A549 (cell line): ENCODE results near the gene CATSPERZ.

ENCODE experiments used
- BHLHE40 ChIP-seq: IDR thresholded peaks from 2 replicates; pipeline ENCODE4 v1.6.1; 2012; ENCODE audit warnings: low read depth, low read length, inconsistent platforms
- CHD2 ChIP-seq: fragments of 150-350 bp; IDR thresholded peaks from 2 replicates; pipeline ENCODE4 v1.6.1; 2014; ENCODE audit warnings: low read length; ENCODE audit not compliant: partially characterized antibody
- EP300 ChIP-seq, 2 experiments: fragments of >200 bp; sonication (Bioruptor Twin); formaldehyde crosslinking; IDR thresholded peaks; 2 replicates in 1 of 2; 3 replicates in 1 of 2; pipeline ENCODE4 v1.6.1; 2016 to 2017
- MAZ ChIP-seq: fragments of 150-350 bp; IDR thresholded peaks from 2 replicates; pipeline ENCODE4 v1.6.1; 2014; ENCODE audit warnings: antibody characterized with exemption, low read depth, low read length, borderline replicate concordance
- NR3C1 ChIP-seq: fragments of >200 bp; sonication (Bioruptor Twin); formaldehyde crosslinking; IDR thresholded peaks from 3 replicates; pipeline ENCODE4 v1.6.1; 2017
- POLR2A ChIP-seq: IDR thresholded peaks from 2 replicates; pipeline ENCODE4 v1.6.1; 2012; ENCODE audit warnings: mild to moderate bottlenecking, low read length
- RAD21 ChIP-seq, 2 experiments: fragments of >200 bp in 1 of 2; sonication (Bioruptor Twin) in 1 of 2; formaldehyde crosslinking in 1 of 2; IDR thresholded peaks in 1 of 2; conservative IDR thresholded peaks in 1 of 2; 2 replicates in 1 of 2; 3 replicates in 1 of 2; pipeline ENCODE4 v1.6.1; 2012 to 2018; ENCODE audit warnings: inconsistent platforms in 1 of 2
- RCOR1 ChIP-seq: fragments of 150-350 bp; IDR thresholded peaks from 2 replicates; pipeline ENCODE4 v1.6.1; 2014; ENCODE audit warnings: antibody characterized with exemption, low read length, low read depth
- TF ChIP-seq, protein P1 (sequence below): fragments of >200 bp; sonication (Bioruptor Twin); formaldehyde crosslinking; IDR thresholded peaks from 3 replicates; pipeline ENCODE4 v1.5.1; 2016
- TF ChIP-seq, protein P2 (sequence below): fragments of 200-600 bp; sonication (generic); IDR thresholded peaks from 2 replicates; pipeline ENCODE4 v1.6.1; 2016; ENCODE audit warnings: antibody characterized with exemption, mild to moderate bottlenecking, moderate library complexity
- TF ChIP-seq, protein P3 (sequence below): fragments of 250-450 bp; sonication (Bioruptor Pico); IDR thresholded peaks from 2 replicates; pipeline ENCODE4 v1.5.0; 2021; ENCODE audit warnings: mild to moderate bottlenecking, moderate library complexity, borderline replicate concordance
- TF ChIP-seq, protein P4 (sequence below): fragments of 450-650 bp; IDR thresholded peaks from 2 replicates; pipeline ENCODE4 v1.6.1; 2014; ENCODE audit warnings: antibody characterized with exemption
- TF ChIP-seq, protein P5 (sequence below): IDR thresholded peaks from 2 replicates; pipeline ENCODE4 v1.6.1; 2012

DNA sequence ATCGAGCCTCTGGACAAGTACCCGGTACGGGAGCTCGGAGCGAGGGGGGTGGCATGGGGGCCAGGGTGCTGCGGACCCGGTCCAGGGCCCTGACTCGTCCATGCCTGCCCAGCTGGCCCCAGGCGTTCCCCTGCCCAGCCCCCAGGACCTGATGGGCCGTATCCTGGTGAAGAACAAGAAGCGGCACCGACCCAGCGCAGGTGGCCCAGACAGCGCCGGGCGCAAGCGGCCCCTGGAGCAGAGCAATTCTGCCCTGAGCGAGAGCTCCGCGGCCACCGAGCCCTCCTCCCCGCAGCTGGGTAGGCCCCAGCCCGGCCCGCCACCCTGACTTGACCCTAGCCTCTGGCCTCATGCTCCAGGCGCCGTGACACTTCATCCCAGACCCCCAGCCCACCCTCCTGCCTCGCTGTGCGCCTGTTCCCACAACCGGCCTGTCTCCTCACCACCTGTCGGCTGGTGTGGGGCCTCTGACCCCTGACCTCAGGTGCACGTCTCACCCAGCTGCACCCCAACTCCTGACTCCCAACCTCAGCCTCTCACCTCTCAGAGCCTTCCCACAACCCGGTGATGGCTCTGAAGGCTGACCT is 41.1 kb upstream of the CATSPERZ start:
- TF ChIP-seq, protein P1, sequence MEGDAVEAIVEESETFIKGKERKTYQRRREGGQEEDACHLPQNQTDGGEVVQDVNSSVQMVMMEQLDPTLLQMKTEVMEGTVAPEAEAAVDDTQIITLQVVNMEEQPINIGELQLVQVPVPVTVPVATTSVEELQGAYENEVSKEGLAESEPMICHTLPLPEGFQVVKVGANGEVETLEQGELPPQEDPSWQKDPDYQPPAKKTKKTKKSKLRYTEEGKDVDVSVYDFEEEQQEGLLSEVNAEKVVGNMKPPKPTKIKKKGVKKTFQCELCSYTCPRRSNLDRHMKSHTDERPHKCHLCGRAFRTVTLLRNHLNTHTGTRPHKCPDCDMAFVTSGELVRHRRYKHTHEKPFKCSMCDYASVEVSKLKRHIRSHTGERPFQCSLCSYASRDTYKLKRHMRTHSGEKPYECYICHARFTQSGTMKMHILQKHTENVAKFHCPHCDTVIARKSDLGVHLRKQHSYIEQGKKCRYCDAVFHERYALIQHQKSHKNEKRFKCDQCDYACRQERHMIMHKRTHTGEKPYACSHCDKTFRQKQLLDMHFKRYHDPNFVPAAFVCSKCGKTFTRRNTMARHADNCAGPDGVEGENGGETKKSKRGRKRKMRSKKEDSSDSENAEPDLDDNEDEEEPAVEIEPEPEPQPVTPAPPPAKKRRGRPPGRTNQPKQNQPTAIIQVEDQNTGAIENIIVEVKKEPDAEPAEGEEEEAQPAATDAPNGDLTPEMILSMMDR = no peak
- TF ChIP-seq POLR2A = no peak
- no peak for TF ChIP-seq NR3C1
- TF ChIP-seq, protein P2, sequence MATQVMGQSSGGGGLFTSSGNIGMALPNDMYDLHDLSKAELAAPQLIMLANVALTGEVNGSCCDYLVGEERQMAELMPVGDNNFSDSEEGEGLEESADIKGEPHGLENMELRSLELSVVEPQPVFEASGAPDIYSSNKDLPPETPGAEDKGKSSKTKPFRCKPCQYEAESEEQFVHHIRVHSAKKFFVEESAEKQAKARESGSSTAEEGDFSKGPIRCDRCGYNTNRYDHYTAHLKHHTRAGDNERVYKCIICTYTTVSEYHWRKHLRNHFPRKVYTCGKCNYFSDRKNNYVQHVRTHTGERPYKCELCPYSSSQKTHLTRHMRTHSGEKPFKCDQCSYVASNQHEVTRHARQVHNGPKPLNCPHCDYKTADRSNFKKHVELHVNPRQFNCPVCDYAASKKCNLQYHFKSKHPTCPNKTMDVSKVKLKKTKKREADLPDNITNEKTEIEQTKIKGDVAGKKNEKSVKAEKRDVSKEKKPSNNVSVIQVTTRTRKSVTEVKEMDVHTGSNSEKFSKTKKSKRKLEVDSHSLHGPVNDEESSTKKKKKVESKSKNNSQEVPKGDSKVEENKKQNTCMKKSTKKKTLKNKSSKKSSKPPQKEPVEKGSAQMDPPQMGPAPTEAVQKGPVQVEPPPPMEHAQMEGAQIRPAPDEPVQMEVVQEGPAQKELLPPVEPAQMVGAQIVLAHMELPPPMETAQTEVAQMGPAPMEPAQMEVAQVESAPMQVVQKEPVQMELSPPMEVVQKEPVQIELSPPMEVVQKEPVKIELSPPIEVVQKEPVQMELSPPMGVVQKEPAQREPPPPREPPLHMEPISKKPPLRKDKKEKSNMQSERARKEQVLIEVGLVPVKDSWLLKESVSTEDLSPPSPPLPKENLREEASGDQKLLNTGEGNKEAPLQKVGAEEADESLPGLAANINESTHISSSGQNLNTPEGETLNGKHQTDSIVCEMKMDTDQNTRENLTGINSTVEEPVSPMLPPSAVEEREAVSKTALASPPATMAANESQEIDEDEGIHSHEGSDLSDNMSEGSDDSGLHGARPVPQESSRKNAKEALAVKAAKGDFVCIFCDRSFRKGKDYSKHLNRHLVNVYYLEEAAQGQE = no peak
- no peak for TF ChIP-seq BHLHE40
- TF ChIP-seq CHD2 = no peak
- TF ChIP-seq MAZ = no peak
- no peak for TF ChIP-seq EP300 (IDR thresholded peaks at IDR 0.05)
- no peak for TF ChIP-seq RAD21 (conservative IDR thresholded peaks at IDR 0.05 in 1 of 2, IDR thresholded peaks at IDR 0.05 in 1 of 2)
- TF ChIP-seq, protein P3, sequence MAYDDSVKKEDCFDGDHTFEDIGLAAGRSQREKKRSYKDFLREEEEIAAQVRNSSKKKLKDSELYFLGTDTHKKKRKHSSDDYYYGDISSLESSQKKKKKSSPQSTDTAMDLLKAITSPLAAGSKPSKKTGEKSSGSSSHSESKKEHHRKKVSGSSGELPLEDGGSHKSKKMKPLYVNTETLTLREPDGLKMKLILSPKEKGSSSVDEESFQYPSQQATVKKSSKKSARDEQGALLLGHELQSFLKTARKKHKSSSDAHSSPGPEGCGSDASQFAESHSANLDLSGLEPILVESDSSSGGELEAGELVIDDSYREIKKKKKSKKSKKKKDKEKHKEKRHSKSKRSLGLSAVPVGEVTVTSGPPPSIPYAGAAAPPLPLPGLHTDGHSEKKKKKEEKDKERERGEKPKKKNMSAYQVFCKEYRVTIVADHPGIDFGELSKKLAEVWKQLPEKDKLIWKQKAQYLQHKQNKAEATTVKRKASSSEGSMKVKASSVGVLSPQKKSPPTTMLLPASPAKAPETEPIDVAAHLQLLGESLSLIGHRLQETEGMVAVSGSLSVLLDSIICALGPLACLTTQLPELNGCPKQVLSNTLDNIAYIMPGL (CRISPR knock-in tag) = no peak
- no peak for TF ChIP-seq RCOR1
- TF ChIP-seq, protein P4, sequence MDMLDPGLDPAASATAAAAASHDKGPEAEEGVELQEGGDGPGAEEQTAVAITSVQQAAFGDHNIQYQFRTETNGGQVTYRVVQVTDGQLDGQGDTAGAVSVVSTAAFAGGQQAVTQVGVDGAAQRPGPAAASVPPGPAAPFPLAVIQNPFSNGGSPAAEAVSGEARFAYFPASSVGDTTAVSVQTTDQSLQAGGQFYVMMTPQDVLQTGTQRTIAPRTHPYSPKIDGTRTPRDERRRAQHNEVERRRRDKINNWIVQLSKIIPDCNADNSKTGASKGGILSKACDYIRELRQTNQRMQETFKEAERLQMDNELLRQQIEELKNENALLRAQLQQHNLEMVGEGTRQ = no peak
- TF ChIP-seq, protein P5, sequence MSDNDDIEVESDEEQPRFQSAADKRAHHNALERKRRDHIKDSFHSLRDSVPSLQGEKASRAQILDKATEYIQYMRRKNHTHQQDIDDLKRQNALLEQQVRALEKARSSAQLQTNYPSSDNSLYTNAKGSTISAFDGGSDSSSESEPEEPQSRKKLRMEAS = no peak
